HG03439 (cell line): ENCODE results near the gene AGPAT2.

ENCODE experiments used
- ATAC-seq: cut with Tn5 transposase; IDR thresholded peaks from one replicate; pipeline ENCODE4 v1.9.1; 2021; ENCODE audit warnings: mild to moderate bottlenecking, moderate library complexity; ENCODE audit not compliant: unreplicated experiment

AGPAT2 gene

DNA sequence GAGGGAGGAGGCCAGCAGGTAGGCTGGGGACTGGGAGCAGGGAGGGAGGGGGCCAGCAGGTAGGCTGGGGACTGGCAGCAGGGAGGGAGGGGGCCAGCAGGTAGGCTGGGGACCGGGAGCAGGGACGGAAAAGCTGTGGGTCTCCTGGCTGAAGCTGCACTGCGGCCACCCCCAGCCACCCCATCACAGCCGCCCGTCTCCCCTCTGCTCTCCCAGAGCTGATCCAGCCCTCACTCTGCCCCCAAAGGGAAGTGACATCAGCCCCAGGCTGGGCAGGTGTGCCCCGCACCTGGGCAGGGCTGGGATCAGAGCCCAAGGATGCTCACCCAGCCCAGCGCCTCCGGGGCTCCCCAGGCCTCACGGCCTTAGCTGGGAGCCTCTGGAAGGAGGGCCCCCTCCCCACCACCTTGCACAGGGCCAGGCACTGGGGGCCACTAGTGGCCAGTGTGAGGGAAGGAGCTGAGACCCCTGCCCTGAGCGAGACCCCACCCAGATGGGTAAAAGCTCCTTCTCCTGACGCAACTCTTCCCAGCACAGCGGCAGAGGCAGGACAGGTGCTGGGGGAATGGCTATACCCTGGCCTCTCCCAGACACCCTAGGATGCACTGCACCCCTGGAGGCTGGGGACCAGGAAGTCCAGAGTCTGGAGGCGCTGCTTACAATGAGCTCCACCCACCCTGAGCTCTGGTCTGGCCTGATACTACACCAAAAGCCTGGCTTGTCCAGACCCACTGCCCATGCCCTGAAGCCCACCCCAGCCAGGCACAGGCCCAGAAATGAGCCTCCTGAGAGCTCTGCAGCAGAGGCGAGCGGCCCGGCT is 11.6 kb downstream of the AGPAT2 start:
- ATAC-seq: no peak

DNA sequence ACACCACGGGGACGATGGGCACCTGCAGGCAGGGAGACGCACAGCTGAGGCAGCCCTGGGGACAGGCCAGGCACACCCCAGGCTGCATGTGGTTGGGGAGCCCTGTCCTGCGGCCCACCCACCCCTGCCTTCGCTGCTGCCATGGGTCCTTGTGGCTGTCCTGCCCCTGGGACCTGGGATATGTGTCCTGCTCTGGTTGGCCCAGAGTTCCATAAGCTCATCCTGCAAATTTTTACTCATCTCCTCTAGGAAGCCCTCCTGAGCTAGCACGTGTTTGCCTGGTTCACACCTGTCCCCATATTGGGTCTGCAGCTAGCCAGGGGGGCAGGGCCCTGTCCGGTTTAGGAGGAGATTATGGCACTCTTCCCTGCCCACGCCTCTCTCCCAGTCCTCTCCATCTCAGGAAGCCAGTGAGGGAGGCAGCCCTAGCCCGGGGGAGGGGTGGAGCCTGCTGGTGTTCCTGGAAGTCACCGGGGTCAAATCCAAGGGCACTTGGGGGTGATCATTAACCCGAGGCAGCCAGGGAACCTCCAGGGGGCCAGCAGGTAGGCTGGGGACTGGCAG is 12.4 kb downstream of the AGPAT2 start:
- no peak for ATAC-seq

DNA sequence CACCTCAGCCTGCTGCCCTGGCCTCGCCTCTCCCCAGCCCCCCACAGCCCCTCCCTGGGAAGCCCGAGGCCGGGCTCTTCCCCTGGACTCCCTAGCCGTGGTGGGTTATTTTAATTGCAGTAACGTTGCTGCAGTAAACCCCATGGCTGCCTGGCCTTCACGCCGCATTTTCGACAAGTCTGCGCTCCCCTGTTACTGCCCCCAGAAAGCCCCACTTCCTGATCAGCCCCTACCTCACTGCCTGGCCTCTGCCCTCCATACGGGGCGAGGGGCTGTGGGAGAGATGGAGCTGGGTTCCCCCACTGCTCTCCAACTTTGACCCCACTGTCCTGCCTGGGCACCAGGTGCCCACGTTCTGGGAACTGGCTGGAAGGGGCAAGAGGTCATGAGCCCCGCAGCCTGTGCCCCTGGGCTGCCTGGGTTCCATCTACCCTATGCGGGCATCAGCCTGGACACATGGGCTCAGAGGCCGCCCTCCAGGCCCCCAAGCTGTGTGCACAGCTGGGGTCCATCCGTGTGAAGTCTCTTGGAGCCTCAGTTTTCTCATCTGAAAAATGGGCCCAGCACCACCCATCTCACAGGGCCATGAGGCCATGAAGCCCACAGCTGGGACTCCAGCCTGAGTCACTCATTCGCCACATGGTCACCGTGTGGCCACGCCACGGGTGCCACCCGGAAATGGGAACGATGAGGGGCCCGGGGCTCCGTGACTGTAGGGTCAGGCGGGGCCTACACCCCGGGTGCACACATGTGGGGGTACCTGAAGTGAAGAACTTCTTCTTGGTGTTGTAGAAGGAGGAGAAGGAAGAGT is 13.1 kb downstream of the AGPAT2 start:
- ATAC-seq: no peak

DNA sequence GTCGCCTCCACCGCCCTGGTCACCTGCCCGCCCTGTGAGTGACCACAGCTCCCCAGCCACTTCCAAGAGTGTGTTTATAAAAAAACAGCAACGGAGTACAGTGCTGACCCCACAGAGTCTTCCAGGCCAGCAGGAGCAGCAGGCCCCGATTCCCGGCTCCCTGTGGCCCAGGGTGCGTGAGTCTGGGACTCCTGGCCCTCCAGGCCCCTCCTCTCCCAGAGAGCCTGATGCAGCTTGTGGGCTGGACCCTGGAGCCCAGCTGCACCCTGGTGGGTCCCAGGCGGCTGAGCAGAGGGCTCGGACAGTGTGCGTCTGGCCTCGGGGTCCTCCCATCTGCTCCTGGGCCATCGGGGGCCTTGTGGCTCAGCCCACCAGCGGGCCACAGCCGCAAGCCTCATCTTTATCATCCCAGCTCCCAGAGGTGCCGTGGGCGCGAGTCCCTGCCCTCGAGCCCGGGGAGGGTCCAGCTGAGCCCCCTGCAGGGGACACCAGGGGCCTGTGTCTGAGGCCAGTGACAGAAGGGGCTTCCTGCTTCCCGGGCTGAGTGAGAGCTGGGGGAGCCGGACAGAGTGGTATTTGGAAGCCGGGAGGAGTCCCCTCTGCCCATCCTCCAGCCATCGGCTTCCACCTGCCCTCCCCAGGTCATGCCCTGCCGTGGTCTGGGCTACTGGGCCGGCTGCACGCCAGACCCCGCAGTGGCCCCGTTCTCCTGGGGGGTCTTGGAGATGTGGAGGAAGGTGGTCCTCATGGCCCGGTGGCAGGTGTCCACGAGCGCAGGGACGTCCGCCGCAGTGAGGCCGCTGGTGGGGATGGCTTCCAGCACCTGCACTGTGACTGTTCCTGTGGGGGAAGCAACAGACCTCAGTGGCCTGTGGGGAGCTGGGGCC is 13.9 kb downstream of the AGPAT2 start:
- no peak for ATAC-seq

DNA sequence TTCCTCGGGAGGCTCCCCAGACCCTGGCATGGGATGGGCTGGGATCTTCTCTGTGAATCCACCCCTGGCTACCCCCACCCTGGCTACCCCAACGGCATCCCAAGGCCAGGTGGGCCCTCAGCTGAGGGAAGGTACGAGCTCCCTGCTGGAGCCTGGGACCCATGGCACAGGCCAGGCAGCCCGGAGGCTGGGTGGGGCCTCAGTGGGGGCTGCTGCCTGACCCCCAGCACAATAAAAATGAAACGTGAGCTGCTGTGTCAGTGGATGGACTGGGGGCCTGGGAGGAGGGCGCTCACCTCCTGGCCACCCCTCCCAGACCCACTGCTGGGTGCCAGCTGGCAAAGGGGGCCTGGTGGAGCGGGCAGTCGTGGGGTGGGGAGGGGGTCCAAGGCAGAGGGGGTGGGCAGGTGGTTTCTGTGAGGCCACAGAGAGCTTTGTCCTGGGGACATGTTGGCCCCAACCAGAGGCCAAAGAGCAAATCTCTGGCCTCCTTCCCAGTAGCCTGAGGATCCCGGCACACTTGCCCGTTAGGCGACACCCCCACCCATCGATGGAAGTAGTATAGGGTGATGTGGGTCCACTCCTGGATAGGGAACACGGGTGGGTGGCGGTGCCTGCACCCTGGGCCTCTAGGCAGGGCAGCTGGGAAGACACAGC is 14.7 kb downstream of the AGPAT2 start:
- ATAC-seq: no peak

DNA sequence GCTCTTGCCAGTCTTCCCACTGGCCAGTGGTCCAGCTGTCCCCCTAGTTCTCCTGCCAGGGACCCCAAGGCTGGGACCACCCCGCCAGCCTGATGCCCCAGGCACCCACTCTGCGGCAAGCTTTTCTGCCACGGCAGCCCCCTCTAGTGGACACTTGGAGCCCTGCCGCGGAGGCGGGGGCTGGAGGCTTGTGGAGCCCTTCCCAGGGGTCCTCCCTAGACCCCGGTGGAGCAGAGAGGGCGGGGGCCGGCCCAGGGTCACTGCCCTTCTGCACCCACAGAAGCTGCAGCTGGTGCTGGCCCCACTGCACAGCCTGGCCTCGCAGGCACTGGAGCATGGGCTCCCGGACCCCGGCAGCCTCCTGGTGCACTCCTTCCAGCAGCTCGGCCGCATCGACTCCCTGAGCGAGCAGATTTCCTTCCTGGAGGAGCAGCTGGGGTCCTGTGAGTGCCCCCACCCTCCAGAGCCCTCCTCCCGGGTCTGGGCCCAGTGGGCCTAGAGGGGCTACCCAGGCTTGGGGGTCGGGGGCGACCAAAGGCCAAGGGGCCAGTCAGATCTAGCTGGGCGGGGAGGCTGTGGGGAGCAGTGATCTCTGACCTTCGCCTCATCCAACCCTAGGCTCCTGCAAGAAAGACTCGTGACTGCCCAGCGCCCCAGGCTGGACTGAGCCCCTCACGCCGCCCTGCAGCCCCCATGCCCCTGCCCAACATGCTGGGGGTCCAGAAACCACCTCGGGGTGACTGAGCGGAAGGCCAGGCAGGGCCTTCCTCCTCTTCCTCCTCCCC is 15.4 kb downstream of the AGPAT2 start:
- no peak for ATAC-seq

DNA sequence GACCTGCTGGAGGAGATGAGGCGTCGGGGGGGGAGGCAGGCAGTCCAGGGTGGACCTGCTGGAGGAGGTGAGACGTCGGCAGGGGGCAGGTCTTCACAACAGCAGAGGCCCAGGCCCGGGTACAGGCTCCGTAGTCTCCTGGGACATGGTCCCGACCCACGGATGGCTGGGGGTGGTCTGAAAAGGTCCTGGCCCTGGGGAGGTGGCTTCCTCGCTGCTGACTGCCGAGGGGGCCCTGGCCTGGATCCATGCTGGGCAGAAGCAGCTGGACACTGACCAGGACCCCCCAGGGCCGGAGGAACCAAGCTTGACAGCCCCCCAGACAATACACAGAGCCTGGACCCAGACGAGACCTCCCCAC is 16.0 kb downstream of the AGPAT2 start:
- no peak for ATAC-seq

DNA sequence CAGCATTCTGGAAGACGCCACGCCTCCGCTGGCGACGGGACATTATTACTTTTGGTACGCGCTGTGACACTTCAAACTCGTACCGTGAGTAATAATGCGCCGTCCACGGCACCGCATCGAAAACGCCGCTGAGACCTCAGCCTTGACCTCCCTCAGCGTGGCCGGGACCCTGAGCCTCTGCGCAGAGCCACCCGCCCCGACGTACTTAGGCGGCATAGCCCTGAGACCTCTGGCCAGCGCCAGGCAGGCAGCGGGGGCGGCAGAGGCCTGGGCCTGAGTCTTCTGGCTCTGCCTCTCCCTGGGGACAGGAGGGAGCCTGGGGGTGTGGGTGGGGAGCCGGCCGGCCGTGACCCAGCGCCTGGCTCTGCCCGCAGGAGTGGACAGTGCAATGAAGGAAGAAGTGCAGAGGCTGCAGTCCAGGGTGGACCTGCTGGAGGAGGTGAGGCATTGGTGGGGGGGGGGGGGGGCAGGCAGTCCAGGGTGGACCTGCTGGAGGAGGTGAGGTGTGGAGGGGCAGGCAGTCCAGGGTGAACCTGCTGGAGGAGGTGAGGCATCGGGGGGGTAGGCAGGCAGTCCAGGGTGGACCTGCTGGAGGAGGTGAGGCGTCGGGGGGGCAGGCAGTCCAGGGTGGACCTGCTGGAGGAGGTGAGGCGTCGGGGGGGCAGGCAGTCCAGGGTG is 16.5 kb downstream of the AGPAT2 start:
- no peak for ATAC-seq

DNA sequence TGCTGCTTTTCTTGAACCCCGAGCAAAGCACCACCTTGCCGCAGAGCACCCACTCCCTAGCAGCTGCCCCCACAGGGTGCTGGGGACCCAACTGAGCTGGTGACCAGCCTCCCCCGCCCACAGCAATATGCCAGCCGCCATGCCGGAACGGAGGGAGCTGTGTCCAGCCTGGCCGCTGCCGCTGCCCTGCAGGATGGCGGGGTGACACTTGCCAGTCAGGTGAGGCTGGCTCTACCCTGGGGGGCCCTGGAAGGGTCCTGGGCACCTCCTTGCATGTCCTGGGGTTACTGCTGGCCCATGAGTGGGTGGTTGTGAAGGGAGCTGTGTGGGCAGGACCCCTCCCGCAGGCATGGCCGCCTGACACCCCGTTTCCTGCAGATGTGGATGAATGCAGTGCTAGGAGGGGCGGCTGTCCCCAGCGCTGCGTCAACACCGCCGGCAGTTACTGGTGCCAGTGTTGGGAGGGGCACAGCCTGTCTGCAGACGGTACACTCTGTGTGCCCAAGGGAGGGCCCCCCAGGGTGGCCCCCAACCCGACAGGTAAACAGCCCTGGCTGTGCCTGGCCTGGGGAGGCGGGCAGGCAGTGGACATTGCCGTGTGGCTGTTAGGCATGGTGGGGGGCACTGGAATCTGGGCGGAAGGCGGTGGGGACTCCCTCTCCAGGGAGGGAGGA is 17.3 kb downstream of the AGPAT2 start:
- no peak for ATAC-seq

DNA sequence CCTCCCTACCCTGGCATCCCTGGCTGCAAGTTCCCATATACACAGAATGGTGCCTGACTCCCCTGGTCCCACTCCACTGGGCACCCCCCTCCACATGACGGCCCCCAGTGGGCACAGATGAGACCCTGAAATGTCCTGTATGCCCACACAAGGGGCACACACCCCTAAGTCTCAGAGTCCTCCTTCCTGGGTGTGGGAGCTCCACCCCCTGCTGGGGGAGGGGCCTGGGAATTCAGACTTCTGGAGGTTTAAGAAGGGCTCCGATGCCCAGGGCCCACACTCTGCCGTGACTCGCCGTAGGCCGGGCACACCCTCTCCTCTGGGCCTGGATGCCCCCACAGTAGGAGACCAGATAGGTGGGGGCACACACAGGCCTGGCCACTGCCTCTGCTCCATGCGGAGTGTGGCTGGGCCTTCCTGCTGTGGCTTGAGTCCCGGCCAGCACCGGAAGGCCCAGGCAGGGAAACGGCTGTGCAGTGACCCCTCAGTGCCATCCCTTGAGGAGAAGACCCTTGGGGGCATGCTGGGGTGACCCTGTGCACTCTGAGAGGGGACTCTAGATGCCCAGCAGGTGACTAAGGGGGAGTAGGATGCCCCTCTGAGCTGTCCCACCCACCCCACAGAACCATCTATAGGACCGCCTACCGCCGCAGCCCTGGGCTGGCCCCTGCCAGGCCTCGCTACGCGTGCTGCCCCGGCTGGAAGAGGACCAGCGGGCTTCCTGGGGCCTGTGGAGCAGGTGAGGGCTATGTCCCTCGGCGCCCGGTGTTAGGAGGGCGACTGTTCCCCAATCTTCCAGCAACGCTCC is 18.1 kb downstream of the AGPAT2 start:
- no peak for ATAC-seq

DNA sequence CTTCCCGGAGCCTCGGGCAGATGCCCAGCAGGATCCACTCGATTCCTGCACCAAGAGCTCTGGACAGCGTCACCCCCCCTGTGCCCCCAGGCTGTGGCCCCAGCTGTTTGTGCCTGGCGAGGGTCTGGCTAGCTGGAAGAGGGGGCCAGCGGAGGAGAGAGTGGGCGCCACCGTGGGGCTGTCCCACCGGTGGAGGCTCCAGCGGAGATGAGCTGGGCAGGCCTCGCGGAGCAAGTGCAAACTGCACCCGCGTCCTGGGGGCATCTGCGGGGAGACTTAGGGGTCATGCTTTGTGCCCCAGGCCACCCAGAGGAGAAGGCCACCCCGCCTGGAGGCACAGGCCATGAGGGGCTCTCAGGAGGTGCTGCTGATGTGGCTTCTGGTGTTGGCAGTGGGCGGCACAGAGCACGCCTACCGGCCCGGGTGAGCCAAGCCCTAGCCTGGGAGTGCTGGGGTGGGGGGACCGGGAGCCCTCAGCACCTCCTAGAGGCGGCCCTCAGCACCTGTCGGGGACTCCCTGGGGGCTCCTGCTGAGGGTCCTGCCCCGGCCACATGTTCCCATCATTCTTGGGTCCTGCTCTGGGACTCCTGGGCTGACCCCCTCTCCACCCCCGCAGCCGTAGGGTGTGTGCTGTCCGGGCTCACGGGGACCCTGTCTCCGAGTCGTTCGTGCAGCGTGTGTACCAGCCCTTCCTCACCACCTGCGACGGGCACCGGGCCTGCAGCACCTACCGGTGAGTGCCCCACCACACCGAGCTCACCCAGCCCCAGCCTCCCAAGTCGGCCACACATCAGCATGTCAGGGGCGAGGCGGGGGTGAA is 19.1 kb downstream of the AGPAT2 start:
- no peak for ATAC-seq

DNA sequence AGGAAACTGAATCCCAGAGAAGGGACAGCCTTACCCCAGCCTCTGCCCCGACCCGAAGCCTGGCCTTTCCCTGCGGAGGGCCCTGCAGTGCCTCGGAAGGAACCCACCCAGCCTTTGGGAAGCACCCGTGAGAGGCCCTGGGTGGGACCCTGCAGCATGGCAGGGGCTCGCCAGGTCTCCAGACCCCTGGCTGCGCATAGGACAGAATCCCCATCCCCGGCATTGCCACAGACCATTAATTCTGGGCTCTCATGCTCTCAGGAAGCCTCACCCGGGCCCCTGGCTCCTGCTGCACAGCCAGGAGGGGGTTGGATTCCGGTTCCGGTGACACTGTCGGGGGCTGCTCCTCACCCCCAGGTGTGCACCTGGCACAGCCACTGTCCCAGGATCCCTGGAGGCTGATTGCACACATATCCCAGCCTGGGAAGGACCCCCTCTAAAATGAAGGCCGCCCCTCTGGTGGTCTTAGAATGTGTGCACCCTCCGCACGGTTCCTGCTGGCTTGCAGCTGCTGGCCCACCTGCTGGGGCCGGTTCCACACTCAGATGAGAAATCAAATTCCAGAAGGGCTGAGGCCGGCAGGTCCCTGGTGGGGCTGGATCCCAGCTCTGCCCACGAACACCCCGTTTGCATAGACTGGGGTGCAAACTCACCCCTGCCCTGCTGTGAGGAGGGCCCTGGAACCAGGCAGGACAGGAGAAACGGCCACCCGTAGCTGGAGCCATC is 19.9 kb downstream of the AGPAT2 start:
- no peak for ATAC-seq

DNA sequence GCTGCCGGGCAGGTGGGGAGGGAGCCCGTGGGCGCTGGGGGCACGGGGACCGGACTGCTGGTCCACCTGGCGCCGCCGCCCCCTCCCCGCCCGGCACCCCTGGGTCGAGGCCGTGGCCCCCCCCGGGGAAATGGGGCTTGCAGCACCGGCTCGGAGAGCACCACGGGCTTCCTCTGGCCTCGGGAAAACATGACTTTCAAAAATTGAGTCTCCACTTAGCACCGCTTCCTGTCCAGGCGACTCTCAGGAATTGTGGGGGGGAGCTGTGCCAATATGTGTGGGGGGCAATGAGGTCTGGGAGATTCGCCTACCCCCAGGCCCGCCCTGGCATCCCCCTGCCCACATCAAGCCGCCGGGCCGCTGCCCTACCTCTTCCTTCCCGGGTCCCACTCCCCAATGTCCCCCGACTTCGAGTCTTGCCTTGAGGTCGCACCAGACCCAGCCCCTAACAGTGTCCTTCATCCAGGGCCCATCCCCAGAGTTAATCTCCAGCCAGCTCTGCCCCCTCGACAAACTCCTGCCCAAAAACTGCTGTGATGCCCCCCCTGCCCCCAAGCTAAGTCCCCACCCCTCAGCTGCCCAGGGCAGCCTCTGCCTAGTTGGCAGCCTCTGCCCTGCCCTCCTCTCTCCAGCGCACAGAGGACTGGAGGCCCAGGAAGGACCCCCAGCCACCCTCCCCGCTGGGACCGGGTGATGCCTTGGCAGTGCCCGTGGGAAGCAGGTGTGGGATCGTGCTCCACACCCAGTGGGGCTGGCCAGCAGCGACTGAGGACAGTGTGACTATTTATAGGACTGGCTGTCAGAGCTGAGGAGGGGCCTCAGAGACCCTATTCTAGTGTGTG is 20.7 kb downstream of the AGPAT2 start:
- no peak for ATAC-seq

DNA sequence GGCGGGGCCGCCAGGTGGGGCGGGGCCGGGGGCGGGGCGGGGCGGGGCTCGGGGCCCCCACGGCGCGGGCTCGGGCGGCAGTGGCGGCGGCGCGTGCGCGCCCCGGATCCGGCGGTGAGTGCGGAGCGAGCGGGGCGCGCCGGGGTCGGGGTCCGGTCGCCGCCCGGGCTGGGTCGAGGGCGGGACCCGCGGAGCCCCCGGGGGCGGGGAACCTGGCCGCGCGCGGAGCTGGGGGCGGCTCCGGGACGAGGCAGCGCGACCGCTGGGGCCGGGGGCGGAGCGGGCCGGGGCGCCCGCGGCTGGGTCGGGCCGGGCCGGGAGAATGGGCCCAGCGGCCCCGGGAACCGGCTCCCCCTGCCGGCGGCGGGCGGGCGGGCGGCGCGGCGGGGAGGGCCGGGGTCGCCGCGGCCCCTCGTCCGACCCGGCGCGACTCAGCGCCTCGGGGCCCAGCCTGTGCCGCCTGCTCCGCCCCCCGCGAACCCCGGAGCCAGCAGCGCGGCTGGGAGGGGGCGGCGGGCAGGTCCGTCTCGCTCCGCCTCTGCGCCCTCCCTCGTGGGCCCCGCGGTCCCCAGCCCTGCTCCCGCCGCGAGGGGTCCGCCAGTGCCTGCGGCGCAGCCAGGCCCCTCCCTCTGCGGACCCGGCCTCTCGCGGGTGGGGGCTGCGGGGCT is 21.4 kb downstream of the AGPAT2 start:
- no peak for ATAC-seq
